Ovary (tissue), 9 donors: ENCODE results near the gene RTF1. TPM values are rescaled to one million over a fixed set of nuclear protein-coding genes. Genes with fewer than 3 reads are reported as not detected.

Source experiments
- DNase-seq, 5 donors: peaks; one replicate each; pipeline ENCODE4 v3.0.0-alpha.2; 2019 to 2020
- H3K27ac ChIP-seq, 2 donors: fragments of 200-600 bp; one replicate each; pipeline versions ENCODE4 v1.5.1 to v1.8.0; 2019 to 2022
- H3K27me3 ChIP-seq: fragments of 200-600 bp; one replicate; pipeline ENCODE4 v1.8.0; 2022
- H3K36me3 ChIP-seq: fragments of 200-600 bp; sonication (generic); one replicate; pipeline ENCODE4 v1.5.1; 2019
- H3K4me1 ChIP-seq: one replicate; pipeline ENCODE4 v1.8.1; 2013; ENCODE audit warnings: mild to moderate bottlenecking, moderate library complexity; ENCODE audit not compliant: insufficient read depth
- H3K4me3 ChIP-seq: fragments of 200-600 bp; sonication (generic); one replicate; pipeline ENCODE4 v1.5.1; 2017
- H3K9me3 ChIP-seq, 2 donors: fragments of 200-600 bp in 1 of 2; sonication (generic) in 1 of 2; one replicate each; pipeline versions ENCODE4 v1.5.1 to v1.8.1; 2013 to 2019; ENCODE audit warnings: mild to moderate bottlenecking in 1 of 2, moderate library complexity in 1 of 2
- CTCF ChIP-seq, 3 donors: fragments of 450-650 bp in 2 of 3; fragments of 200-600 bp in 1 of 3; IDR thresholded peaks; one replicate each; pipeline versions ENCODE4 v1.5.1 to v1.8.0; 2016 to 2022; ENCODE audit warnings: antibody characterized with exemption in 3 of 3, mild to moderate bottlenecking in 1 of 3
- EP300 ChIP-seq: sonication (generic); formaldehyde crosslinking; IDR thresholded peaks from one replicate; pipeline ENCODE4 v1.6.1; 2017; ENCODE audit warnings: antibody characterized with exemption
- POLR2A ChIP-seq: fragments of 450-650 bp; IDR thresholded peaks from one replicate; pipeline ENCODE4 v1.6.1; 2017; ENCODE audit warnings: antibody characterized with exemption, mild to moderate bottlenecking, moderate library complexity
- WGBS, 3 donors: extraction: QIAGEN DNeasy Blood & Tissue Kit in 1 of 3; methylation state at CpG; one replicate each; pipeline versions ENCODE4 v1.1.5 to v1.1.7; 2013 to 2017; 5-methylcytosine and 5-hydroxymethylcytosine counted together
- intact Hi-C, 4 donors: fragments of 100-400 bp; cut with DNase I; formaldehyde crosslinking; loops; one replicate each; pipeline versions ENCODE4 v1.11.0 to v1.15.1; 2022 to 2023
- polyA plus RNA-seq, 2 donors: library from polyadenylated mRNA; stranded (reverse); fragments of 200-250 nt in 1 of 2; fragments of 350-450 nt in 1 of 2; fragmentation: Illumina TruSeq in 1 of 2; extraction: RNeasy Lipid Tissue Mini Kit (QIAGEN cat#74804) in 1 of 2; gene quantifications; one replicate each; pipeline ENCODE4 v1.2.3, GENCODE V29; 2013 to 2014
- total RNA-seq, 7 donors: library from RNA; depleted of rRNA in 2 of 7; stranded (reverse); fragments of >200 nt in 2 of 7; fragmentation: NEBNext Ultra II Directional in 3 of 7; extraction: Animal tissue kit (Norgen Biotek cat#: 25700) in 3 of 7; gene quantifications; one replicate each; pipeline versions ENCODE4 v1.1.0 to v1.2.4, GENCODE V29; 2016 to 2023
- donor health status: DM: no; HTN: no; CAD: no; lungs with moderate emphysema.
- donor health status: DM: no; HTN: no; CAD: no.
- donor health status: Bipolar disorder and iron deficiency.
- donor health status: DM: yes; HTN: yes; CAD: no.
- donor health status: DM: no; HTN: no; CAD: no.
- donor health status: DM: yes; HTN: yes; CAD: no.

RTF1 gene
- total and polyA plus RNA-seq, 9 donors: 22.2 to 57.1 (median 35.6) TPM

GRCh38 chr15:41504751-41505492 is 88.0 kb downstream of the RTF1 start:
- H3K36me3 ChIP-seq: no peaks in the 10 kb centered on the region
- no peak overlapping the region for H3K27ac ChIP-seq
- no peak for DNase-seq
- H3K4me3 ChIP-seq: no peak overlapping the region
- H3K27me3 ChIP-seq: peaks cover 4% of the 10 kb centered on the region
- H3K4me1 ChIP-seq: peaks cover 7% of the 10 kb centered on the region
- intact Hi-C loops: no loop called here
- WGBS, 3 donors: 89 to 93% (median 91%) methylated on average over 12 to 13 of the region's 13 CpGs
- no peaks in the 10 kb centered on the region for H3K9me3 ChIP-seq
- TF ChIP-seq CTCF (IDR thresholded peaks at IDR 0.05): no peak
- TF ChIP-seq EP300: no peak
- TF ChIP-seq POLR2A: no peak

- 88 to 91% (median 88%) methylated on average over 4 of the region's 4 CpGs for WGBS, 3 donors
- TF ChIP-seq POLR2A (no peak), EP300 (no peak), CTCF (IDR thresholded peaks at IDR 0.05) (no peak)
- intact Hi-C loops: no loop called here
- H3K4me1 ChIP-seq: peaks cover 7% of the 10 kb centered on the region
- no peak overlapping the region for H3K4me3 ChIP-seq
- no peak for DNase-seq
- H3K27me3 ChIP-seq: peaks cover 4% of the 10 kb centered on the region
- H3K36me3 ChIP-seq: no peaks in the 10 kb centered on the region
- H3K9me3 ChIP-seq: no peaks in the 10 kb centered on the region
- no peak overlapping the region for H3K27ac ChIP-seq
These were observed 88.9 kb downstream of the RTF1 start for GRCh38 chr15:41505776-41506175.

DNA sequence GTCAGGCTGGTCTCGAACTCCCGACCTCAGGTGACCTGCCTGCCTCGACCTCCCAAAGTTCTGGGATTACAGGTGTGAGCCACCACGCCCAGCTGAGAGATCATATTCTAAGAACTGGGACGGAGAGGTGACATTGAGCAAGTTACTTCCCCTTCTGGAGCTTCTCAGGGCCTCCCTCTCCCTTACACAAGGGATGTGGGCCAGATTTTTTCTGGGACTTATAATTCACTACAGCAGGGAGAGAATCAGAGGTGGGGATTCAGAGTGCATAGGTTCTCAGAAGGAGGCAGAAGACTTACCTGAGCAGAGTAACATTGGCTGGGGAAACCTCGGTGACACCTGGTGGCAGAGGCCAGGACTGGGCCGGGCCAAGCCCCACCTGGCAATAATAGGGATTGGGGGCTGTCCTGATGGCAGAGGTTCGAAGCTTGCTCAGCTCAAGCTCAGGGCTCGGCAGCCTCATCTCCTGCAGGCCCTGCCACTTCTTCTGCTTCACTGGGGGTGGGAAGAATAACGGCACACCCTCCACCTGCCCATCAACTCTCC is 90.0 kb downstream of the RTF1 start:
- Histone ChIP-seq H3K4me1 (peaks cover 8% of the 10 kb centered on the region), H3K27me3 (peaks cover 4% of the 10 kb centered on the region), H3K9me3 (no peaks in the 10 kb centered on the region), H3K36me3 (no peaks in the 10 kb centered on the region), H3K27ac (no peak overlapping the region), H3K4me3 (no peak overlapping the region)
- 72 to 80% (median 76%) methylated on average over 10 of the region's 10 CpGs for whole genome bisulfite sequencing, 3 donors
- intact Hi-C loops: no loop called here
- DNase-seq: no peak
- no peak for TF ChIP-seq CTCF (IDR thresholded peaks at IDR 0.05)
- TF ChIP-seq EP300: no peak
- no peak for TF ChIP-seq POLR2A

DNA sequence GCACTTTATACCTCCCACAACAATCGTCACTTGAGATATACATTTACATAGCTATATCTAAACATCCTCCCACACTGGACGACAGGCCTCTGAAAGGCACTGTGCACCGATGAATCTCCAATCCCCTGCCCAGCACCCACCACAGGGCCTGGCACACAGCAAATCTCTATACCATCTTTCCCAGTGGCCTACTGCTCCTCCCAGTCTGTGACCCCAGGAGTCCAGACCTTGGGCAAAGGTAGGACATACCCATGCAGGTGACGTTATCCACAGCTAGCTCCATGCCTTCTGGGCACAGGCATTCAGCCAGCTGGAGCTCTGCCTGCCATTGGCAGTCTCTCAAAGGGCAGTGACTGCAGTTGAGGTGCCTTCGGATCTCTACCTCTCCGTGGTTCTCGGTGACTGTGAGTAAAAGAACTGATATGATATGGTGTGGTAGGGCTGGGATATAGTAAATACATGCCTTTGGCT is 91.0 kb downstream of the RTF1 start:
- DNase-seq: no peak
- no peak for TF ChIP-seq CTCF (IDR thresholded peaks at IDR 0.05)
- TF ChIP-seq POLR2A: no peak
- Histone ChIP-seq H3K9me3 (no peaks in the 10 kb centered on the region), H3K27me3 (peaks cover 4% of the 10 kb centered on the region), H3K36me3 (no peaks in the 10 kb centered on the region), H3K4me3 (no peak overlapping the region), H3K4me1 (peaks cover 11% of the 10 kb centered on the region), H3K27ac (no peak overlapping the region)
- 75 to 83% (median 77%) methylated on average over 7 of the region's 7 CpGs for WGBS, 3 donors
- intact Hi-C loops: no loop called here
